ENCODE results near the gene IL1RAPL2. TPM values are rescaled to one million over a fixed set of nuclear protein-coding genes. Genes with fewer than 3 reads are reported as not detected.

IL1RAPL2 gene
- total and polyA plus RNA-seq, 2 donors (not counting 3 experiments of a cell fraction or from before 2014, with no cell fraction given): not detected

DNA sequence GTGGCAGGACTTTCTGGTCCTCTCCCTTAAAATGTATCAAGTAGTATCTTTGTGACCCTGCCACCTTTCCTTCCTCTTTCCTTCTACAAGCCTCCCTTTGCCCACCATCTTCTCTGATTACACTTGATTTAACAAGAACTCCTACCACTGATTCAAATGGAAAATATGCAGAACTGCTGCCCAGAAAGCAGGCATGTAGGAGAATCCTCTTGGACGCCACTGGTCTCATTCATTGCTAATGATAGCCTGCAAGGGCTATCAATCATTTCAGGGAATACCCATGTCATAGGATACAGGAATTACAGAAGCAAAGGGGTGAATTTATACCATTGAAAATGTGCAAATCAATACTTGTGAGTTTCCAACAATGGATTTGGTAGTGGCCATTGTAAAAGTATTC is 961.8 kb downstream of the IL1RAPL2 start:
- dilution Hi-C loops (cut with MboI; ENCODE audit: extremely low pct_ligation_motif_present, low sequenced_read_pairs): no loop called here
- DNase-seq (ENCODE audit: low read depth, low spot score) (no peak), FAIRE-seq (no peak)
- Histone ChIP-seq H3K4me3 (replicated peaks in 1 of 3; ENCODE audit: insufficient read depth in 1 of 3, low read depth in 1 of 3, low read length in 3 of 3) (no peak overlapping the region), H3K36me3 (ENCODE audit: control insufficient read depth in 2 of 2, extremely low read depth in 1 of 2, insufficient read depth in 2 of 2, low read length in 2 of 2) (no peaks in the 10 kb centered on the region), H3K79me2 (ENCODE audit: control insufficient read depth, insufficient read depth, low read length) (no peaks in the 10 kb centered on the region), H3K9me3 (replicated peaks; ENCODE audit: control insufficient read depth, insufficient read depth, low read length) (no peaks in the 10 kb centered on the region), H3K27me3 (ENCODE audit: control insufficient read depth in 2 of 2, insufficient read depth in 2 of 2, low read length in 2 of 2) (no peaks in the 10 kb centered on the region), H3K9me1 (replicated peaks; ENCODE audit: control insufficient read depth, extremely low read depth, insufficient read depth, low read length) (no peaks in the 10 kb centered on the region), H3K9ac (replicated peaks; ENCODE audit: extremely low read depth, insufficient read depth, low read length) (no peak overlapping the region), H4K20me1 (replicated peaks; ENCODE audit: control insufficient read depth, extremely low read depth, insufficient read depth, low read length) (no peaks in the 10 kb centered on the region), H3K4me1 (ENCODE audit: control insufficient read depth, extremely low read depth, insufficient read depth, low read length) (no peaks in the 10 kb centered on the region), H2AFZ (ENCODE audit: low read depth, low read length) (no peak overlapping the region), H3K4me2 (ENCODE audit: insufficient read depth, low read length) (no peak overlapping the region), H3K27ac (ENCODE audit: insufficient read depth, low read depth, low read length) (no peak overlapping the region)
- TF ChIP-seq JUN (IDR thresholded peaks at IDR 0.05; ENCODE audit: borderline replicate concordance, insufficient read depth, insufficient read length, low read depth): no peak
- TF ChIP-seq, protein P1, sequence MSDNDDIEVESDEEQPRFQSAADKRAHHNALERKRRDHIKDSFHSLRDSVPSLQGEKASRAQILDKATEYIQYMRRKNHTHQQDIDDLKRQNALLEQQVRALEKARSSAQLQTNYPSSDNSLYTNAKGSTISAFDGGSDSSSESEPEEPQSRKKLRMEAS (IDR thresholded peaks at IDR 0.05; ENCODE audit: insufficient read depth, insufficient read length): no peak
- no peak for TF ChIP-seq GATA2 (IDR thresholded peaks at IDR 0.05; ENCODE audit: insufficient read depth, insufficient read length, low read depth, low read length)
- no peak for TF ChIP-seq MYC (IDR thresholded peaks at IDR 0.05; ENCODE audit: low read depth, low read length)
- TF ChIP-seq POLR2AphosphoS5 (IDR thresholded peaks at IDR 0.05; ENCODE audit: insufficient read depth, low read depth, low read length): no peak
- TF ChIP-seq, protein P2, sequence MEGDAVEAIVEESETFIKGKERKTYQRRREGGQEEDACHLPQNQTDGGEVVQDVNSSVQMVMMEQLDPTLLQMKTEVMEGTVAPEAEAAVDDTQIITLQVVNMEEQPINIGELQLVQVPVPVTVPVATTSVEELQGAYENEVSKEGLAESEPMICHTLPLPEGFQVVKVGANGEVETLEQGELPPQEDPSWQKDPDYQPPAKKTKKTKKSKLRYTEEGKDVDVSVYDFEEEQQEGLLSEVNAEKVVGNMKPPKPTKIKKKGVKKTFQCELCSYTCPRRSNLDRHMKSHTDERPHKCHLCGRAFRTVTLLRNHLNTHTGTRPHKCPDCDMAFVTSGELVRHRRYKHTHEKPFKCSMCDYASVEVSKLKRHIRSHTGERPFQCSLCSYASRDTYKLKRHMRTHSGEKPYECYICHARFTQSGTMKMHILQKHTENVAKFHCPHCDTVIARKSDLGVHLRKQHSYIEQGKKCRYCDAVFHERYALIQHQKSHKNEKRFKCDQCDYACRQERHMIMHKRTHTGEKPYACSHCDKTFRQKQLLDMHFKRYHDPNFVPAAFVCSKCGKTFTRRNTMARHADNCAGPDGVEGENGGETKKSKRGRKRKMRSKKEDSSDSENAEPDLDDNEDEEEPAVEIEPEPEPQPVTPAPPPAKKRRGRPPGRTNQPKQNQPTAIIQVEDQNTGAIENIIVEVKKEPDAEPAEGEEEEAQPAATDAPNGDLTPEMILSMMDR (IDR thresholded peaks at IDR 0.05; ENCODE audit: extremely low read depth in 1 of 2, insufficient read depth in 1 of 2, low read depth in 1 of 2, low read length in 2 of 2): no peak
- TF ChIP-seq EZH2 (IDR thresholded peaks at IDR 0.05; ENCODE audit: borderline replicate concordance, low read depth, low read length, severe bottlenecking): no peak
- ChIA-PET CTCF (no interaction called here), POLR2A (no interaction called here)
- intact Hi-C loops (cut with micrococcal nuclease): no loop called here
- BruUV-seq (replicated peaks): no TSS peak
